ENCODE measurements around the gene IFITM10. TPM values are rescaled to one million over a fixed set of nuclear protein-coding genes. Genes with fewer than 3 reads are reported as not detected.

Gene IFITM10
- total RNA-seq, 4 donors from 2014 or later, result 0.42 to 0.58 (median 0.54) TPM

DNA sequence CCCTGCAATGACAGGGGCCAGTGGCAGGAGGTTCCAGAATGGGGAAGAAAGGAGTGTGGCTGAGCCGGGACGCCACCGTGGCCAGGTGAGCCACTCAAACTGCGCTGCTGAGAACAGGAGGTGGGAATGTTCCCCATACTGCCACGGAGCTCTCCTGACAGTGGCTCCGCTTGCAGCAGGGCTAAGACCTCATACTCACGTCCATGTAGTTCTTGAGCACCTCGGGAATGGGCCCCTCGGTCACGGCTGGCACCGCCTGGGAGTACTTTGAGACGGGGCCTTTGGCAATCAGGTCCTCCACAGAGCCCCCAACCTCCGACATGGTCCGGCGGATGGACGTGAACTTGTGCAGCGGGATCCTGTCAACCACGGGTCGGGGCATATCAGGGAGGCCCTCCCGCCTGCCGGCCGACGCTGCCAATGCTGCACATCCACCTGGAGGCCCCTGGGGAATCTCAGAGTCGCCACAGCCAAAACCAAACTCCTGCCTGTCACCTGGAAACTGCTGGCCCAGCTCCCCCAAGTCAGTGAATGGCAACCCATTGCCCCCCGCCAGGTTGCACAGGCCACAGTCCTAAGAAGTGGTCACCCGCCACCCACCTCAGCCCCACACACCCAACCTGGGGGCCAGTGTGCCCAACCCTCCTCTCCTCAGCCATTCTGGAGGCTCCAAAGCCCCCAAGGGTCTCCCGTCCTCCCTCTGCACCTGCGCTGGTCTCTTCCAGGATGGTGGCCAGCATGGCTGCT lies 10.9 kb upstream of the IFITM10 start:
- TF ChIP-seq POLR2AphosphoS5 (IDR thresholded peaks at IDR 0.05) (no peak), POLR2A (IDR thresholded peaks at IDR 0.05; ENCODE audit: low read depth) (no peak), EP300 (IDR thresholded peaks at IDR 0.05) (no peak)
- TF ChIP-seq, protein P1, sequence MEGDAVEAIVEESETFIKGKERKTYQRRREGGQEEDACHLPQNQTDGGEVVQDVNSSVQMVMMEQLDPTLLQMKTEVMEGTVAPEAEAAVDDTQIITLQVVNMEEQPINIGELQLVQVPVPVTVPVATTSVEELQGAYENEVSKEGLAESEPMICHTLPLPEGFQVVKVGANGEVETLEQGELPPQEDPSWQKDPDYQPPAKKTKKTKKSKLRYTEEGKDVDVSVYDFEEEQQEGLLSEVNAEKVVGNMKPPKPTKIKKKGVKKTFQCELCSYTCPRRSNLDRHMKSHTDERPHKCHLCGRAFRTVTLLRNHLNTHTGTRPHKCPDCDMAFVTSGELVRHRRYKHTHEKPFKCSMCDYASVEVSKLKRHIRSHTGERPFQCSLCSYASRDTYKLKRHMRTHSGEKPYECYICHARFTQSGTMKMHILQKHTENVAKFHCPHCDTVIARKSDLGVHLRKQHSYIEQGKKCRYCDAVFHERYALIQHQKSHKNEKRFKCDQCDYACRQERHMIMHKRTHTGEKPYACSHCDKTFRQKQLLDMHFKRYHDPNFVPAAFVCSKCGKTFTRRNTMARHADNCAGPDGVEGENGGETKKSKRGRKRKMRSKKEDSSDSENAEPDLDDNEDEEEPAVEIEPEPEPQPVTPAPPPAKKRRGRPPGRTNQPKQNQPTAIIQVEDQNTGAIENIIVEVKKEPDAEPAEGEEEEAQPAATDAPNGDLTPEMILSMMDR (IDR thresholded peaks at IDR 0.05), result no peak
- intact Hi-C loops (cut with DNase I), result no loop called here
- Histone ChIP-seq H3K27me3 (no peaks in the 10 kb centered on the region), H3K27ac (replicated peaks in 1 of 4) (peak overlapping the region; percentile 53 to 85 (median 78)), H3K4me3 (peak overlapping the region in 3 of 4 donors; percentile 75 to 95 (median 88)), H3K4me1 (peaks cover 61 to 72% (median 69%) of the 10 kb centered on the region in 4 donors), H3K9me3 (no peaks in the 10 kb centered on the region), H3K36me3 (peaks cover 13 to 53% (median 50%) of the 10 kb centered on the region in 4 donors)
- no peak for DNase-seq (ENCODE audit: extremely low spot score)
- WGBS, result 69% methylated on average over 9 of the region's 28 CpGs

DNA sequence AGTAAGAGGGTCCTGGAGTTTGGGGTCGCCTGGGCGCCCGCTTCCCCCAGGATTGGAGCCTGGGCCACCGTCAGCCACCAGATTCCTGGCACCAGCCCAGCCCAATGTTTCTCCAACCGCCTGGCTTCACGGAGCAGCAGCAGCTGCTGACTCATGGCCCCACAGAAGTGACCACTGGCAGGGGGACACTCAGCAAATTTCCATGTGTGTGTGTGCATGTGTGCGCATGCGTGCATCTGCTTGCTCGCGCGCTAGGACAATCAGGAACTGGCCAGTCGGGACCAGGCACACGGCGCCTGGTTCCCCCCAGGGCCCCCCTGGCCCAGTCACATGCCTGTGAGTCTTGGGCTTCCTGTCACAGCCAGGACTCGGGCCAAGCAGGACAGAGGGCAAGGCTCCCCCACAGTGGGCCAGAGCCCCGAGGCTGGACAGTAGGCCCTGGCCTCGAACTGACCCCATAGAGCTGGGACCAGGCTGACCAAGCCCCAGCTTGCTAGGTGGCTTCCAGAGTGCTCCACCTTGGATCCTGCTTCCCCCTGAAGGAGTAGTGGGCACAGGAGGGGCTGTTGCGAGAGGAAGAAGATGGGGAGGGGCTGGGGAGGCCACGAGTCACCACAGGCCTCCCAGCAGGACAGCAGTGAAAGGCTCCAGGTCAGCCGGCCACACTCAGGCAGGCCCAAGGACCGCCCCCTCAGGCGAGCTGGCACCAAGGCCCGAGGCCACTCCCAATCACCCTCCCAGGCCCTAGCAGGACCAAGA lies 10.1 kb upstream of the IFITM10 start:
- 54% methylated on average over 11 of the region's 23 CpGs for WGBS
- peak overlapping the region in 1 of 4 donors; percentile 22 for H3K4me3 ChIP-seq
- intact Hi-C loops (cut with DNase I), result no loop called here
- H3K27me3 ChIP-seq, result no peaks in the 10 kb centered on the region
- H3K9me3 ChIP-seq, result no peaks in the 10 kb centered on the region
- H3K36me3 ChIP-seq, result peaks cover 19 to 61% (median 56%) of the 10 kb centered on the region in 4 donors
- peak overlapping the region; percentile 53 to 85 (median 78) for H3K27ac ChIP-seq (replicated peaks in 1 of 4)
- H3K4me1 ChIP-seq, result peaks cover 65 to 80% (median 74%) of the 10 kb centered on the region in 4 donors
- no peak for TF ChIP-seq EP300 (IDR thresholded peaks at IDR 0.05)
- peak; percentile 55 to 70 for TF ChIP-seq POLR2AphosphoS5 (IDR thresholded peaks at IDR 0.05)
- DNase-seq (ENCODE audit: extremely low spot score), result no peak

DNA sequence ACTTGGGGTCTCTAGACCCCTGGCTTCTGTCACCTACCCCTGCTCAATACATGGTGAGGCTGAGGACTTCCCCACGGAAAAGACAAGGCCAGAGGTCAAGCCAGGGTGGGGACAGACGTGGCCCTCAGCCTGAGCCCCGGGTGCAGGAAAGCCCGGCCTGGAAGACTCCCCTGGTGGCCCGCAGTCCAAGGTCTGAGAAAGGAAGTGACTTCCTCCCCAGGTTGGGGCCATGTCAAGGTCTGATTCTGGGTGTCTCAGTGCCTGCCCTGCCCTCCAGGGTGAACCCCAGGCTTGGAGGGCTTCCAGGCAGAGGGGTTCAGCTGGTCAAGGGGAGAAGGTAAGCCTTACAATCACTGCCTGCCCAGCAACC lies 9.4 kb upstream of the IFITM10 start:
- H3K27me3 ChIP-seq, result no peaks in the 10 kb centered on the region
- WGBS, result 50% methylated on average over 2 of the region's 5 CpGs
- H3K4me3 ChIP-seq, result peak overlapping the region in 1 of 4 donors; percentile 14
- H3K9me3 ChIP-seq, result no peaks in the 10 kb centered on the region
- intact Hi-C loops (cut with DNase I), result no loop called here
- peaks cover 26 to 68% (median 63%) of the 10 kb centered on the region in 4 donors for H3K36me3 ChIP-seq
- TF ChIP-seq POLR2A (IDR thresholded peaks at IDR 0.05; ENCODE audit: low read depth) (no peak), POLR2AphosphoS5 (IDR thresholded peaks at IDR 0.05) (no peak), EP300 (IDR thresholded peaks at IDR 0.05) (no peak)
- TF ChIP-seq, protein P1 (IDR thresholded peaks at IDR 0.05), result no peak
- H3K27ac ChIP-seq (replicated peaks in 1 of 4), result peak overlapping the region; percentile 23 to 85 (median 36)
- DNase-seq (ENCODE audit: extremely low spot score), result no peak
- peaks cover 65 to 85% (median 78%) of the 10 kb centered on the region in 4 donors for H3K4me1 ChIP-seq

DNA sequence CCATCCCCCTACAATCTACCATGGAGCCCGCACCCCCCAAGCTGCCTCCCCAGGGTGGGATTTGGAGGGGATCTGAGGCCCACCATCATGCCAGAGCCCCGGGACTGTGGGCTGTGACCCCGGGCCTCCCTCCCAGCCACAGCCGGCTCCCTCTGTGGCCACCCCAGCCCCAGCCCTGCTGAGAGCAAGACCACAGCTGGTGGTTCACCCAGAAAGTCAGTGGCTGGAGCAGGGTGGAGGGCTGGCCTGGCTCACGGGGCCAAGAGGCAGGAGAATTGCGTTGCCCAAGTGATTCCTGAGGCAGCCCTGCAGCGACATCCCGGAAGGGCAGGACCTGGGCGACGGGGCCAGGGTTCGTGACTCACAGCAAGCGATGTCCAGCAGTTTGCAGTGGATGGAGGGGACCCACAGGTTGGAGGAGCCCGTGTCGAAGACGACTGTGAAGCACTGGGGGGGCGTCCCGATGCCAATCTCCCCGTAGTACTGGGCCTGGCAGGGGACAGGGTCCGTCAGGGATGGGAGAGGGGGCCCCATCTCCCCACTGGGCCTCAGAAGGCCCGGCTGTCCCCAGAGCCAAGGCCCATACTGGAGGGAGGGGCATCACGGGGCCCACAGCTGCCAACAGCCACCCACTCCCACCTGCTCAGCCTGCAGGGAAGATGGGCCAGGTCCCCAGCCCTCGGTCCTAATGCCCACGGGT lies 8.9 kb upstream of the IFITM10 start:
- Histone ChIP-seq H3K9me3 (no peaks in the 10 kb centered on the region), H3K27me3 (no peaks in the 10 kb centered on the region), H3K4me3 (no peak overlapping the region), H3K4me1 (peaks cover 61 to 82% (median 75%) of the 10 kb centered on the region in 4 donors), H3K36me3 (peaks cover 29 to 73% (median 68%) of the 10 kb centered on the region in 4 donors), H3K27ac (replicated peaks in 1 of 4) (peak overlapping the region in 2 of 4 donors; percentile 34 to 39)
- 85% methylated on average over 15 of the region's 23 CpGs for WGBS
- no peak for DNase-seq (ENCODE audit: extremely low spot score)
- intact Hi-C loops (cut with DNase I), result no loop called here
- TF ChIP-seq, protein P1 (IDR thresholded peaks at IDR 0.05), result no peak
- TF ChIP-seq POLR2A (IDR thresholded peaks at IDR 0.05; ENCODE audit: low read depth) (no peak), POLR2AphosphoS5 (IDR thresholded peaks at IDR 0.05) (no peak), EP300 (IDR thresholded peaks at IDR 0.05) (no peak)

Data from esophagus muscularis mucosa (tissue), 4 donors.